A549 treated with CORT108297 at 1 μM for 4 hours (cell line): ENCODE results near the gene UBALD1. TPM values are rescaled to one million over a fixed set of nuclear protein-coding genes. Genes with fewer than 3 reads are reported as not detected.

Experiments used
- total RNA-seq: library from RNA; stranded (reverse); fragments of 200-300 nt; extraction: Qiagen RNA extraction; gene quantifications from 5 replicates; pipeline ENCODE4 v1.2.3, GENCODE V29; 2022

Gene UBALD1
- 34.5 to 67.4 TPM (median 61.1 TPM) in 5 replicates for total RNA-seq

GRCh38 chr16:4614571-4615383 is at the start of gene UBALD1:
Gene UBALD1, minus strand, starts transcription at chr16:4614888. Its CDS starts 91 bp downstream, at chr16:4614797.

GRCh38 chr16:4624015-4624826 is 9.5 kb upstream of the UBALD1 start, which contains the start of gene MGRN1:
Gene MGRN1, plus strand, starts transcription at chr16:4624826. Its CDS starts 135 bp downstream, at chr16:4624961.

Other genes with a start within 250 kb of the UBALD1 start
- 4.2 to 8.5 TPM (median 7.4 TPM) in 5 replicates for gene VASN, start 243.0 kb downstream of the UBALD1 start, total RNA-seq
- 10.3 to 19.8 TPM (median 17.0 TPM) in 5 replicates for gene CORO7, start 198.3 kb downstream of the UBALD1 start, total RNA-seq
- gene DNAJA3, start 189.0 kb downstream of the UBALD1 start, total RNA-seq: 63.6 to 75.3 TPM (median 72.1 TPM) in 5 replicates
- 39.4 to 48.9 TPM (median 46.3 TPM) in 5 replicates for gene NMRAL1, start 140.3 kb downstream of the UBALD1 start, total RNA-seq
- 54.2 to 61.9 TPM (median 58.0 TPM) in 5 replicates for gene HMOX2, start 138.5 kb downstream of the UBALD1 start, total RNA-seq
- 11.0 to 13.8 TPM (median 11.9 TPM) in 5 replicates for gene CDIP1, start 76.1 kb downstream of the UBALD1 start, total RNA-seq
- gene C16orf96, start 58.5 kb downstream of the UBALD1 start, total RNA-seq: 0.02 to 0.03 TPM in 2 of 5 replicates, not detected in the others
- 35.8 to 41.3 TPM (median 40.5 TPM) in 5 replicates for gene MGRN1, start 9.9 kb upstream of the UBALD1 start, total RNA-seq
- 14.9 to 26.8 TPM (median 25.8 TPM) in 5 replicates for gene NUDT16L1, start 78.7 kb upstream of the UBALD1 start, total RNA-seq
- gene ANKS3, start 119.4 kb upstream of the UBALD1 start, total RNA-seq: 20.5 to 28.5 TPM (median 27.7 TPM) in 5 replicates
- gene DNAAF8, start 119.6 kb upstream of the UBALD1 start, total RNA-seq: 1.0 to 1.8 TPM (median 1.2 TPM) in 5 replicates
- 6.8 to 10.3 TPM (median 8.7 TPM) in 5 replicates for gene ZNF500, start 152.3 kb upstream of the UBALD1 start, total RNA-seq
- gene SEPTIN12, start 173.5 kb upstream of the UBALD1 start, total RNA-seq: 0.16 TPM in 1 of 5 replicates, not detected in the others
- not detected in 5 replicates for gene SMIM22, start 180.5 kb upstream of the UBALD1 start, total RNA-seq
- gene ROGDI, start 187.7 kb upstream of the UBALD1 start, total RNA-seq: 8.7 to 16.3 TPM (median 15.1 TPM) in 5 replicates
- 39.9 to 44.5 TPM (median 43.0 TPM) in 5 replicates for gene GLYR1, start 232.4 kb upstream of the UBALD1 start, total RNA-seq
- 26.1 to 29.5 TPM (median 27.8 TPM) in 5 replicates for gene UBN1, start 232.6 kb upstream of the UBALD1 start, total RNA-seq